ENCODE data around the gene GASK1A. TPM values are rescaled to one million over a fixed set of nuclear protein-coding genes. Genes with fewer than 3 reads are reported as not detected.

GASK1A gene
- total RNA-seq, 1 donor from 2014 or later: 5.9 TPM

- H3K4me1 ChIP-seq: peaks cover 7% of the 10 kb centered on the region
- TF ChIP-seq, protein P1, sequence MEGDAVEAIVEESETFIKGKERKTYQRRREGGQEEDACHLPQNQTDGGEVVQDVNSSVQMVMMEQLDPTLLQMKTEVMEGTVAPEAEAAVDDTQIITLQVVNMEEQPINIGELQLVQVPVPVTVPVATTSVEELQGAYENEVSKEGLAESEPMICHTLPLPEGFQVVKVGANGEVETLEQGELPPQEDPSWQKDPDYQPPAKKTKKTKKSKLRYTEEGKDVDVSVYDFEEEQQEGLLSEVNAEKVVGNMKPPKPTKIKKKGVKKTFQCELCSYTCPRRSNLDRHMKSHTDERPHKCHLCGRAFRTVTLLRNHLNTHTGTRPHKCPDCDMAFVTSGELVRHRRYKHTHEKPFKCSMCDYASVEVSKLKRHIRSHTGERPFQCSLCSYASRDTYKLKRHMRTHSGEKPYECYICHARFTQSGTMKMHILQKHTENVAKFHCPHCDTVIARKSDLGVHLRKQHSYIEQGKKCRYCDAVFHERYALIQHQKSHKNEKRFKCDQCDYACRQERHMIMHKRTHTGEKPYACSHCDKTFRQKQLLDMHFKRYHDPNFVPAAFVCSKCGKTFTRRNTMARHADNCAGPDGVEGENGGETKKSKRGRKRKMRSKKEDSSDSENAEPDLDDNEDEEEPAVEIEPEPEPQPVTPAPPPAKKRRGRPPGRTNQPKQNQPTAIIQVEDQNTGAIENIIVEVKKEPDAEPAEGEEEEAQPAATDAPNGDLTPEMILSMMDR (IDR thresholded peaks at IDR 0.05): no peak
- no peaks in the 10 kb centered on the region for H3K36me3 ChIP-seq
- peaks cover 12% of the 10 kb centered on the region for H3K27me3 ChIP-seq (ENCODE audit: low read depth)
- H3K27ac ChIP-seq: no peak overlapping the region
- intact Hi-C loops (cut with DNase I): no loop called here
- ATAC-seq: no peak
- DNase-seq: no peak
- no peak overlapping the region for H3K4me3 ChIP-seq
- peaks cover 5% of the 10 kb centered on the region for H3K9me3 ChIP-seq
Measured at GRCh38 chr3:42975456-42975855, 3.7 kb upstream of the GASK1A start.

DNA sequence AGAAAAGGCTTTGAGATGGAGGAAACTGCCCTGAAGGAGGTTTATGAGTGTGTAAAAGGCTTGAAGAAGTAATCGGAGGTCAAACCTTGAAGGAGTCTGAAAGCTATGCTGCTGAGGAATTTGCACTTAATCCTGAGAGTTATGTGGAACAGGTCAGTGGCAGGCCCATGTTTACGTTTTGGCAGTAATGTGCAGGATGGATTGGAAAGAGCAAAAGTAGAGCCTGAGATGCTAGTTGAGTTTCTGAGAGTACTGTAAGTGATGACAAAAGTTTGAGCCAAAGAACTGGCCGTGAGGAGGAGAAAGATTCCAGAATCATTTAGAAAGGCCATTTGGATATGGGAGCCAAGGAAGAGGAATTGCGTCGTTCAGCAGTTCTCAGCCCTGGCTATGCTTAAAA, 3.2 kb upstream of the GASK1A start:
- TF ChIP-seq, protein P1 (IDR thresholded peaks at IDR 0.05): no peak
- H3K27ac ChIP-seq: no peak overlapping the region
- peaks cover 5% of the 10 kb centered on the region for H3K9me3 ChIP-seq
- DNase-seq: no peak
- H3K27me3 ChIP-seq (ENCODE audit: low read depth): peaks cover 12% of the 10 kb centered on the region
- no peaks in the 10 kb centered on the region for H3K36me3 ChIP-seq
- peaks cover 7% of the 10 kb centered on the region for H3K4me1 ChIP-seq
- ATAC-seq: no peak
- no peak overlapping the region for H3K4me3 ChIP-seq
- intact Hi-C loops (cut with DNase I): no loop called here

DNA sequence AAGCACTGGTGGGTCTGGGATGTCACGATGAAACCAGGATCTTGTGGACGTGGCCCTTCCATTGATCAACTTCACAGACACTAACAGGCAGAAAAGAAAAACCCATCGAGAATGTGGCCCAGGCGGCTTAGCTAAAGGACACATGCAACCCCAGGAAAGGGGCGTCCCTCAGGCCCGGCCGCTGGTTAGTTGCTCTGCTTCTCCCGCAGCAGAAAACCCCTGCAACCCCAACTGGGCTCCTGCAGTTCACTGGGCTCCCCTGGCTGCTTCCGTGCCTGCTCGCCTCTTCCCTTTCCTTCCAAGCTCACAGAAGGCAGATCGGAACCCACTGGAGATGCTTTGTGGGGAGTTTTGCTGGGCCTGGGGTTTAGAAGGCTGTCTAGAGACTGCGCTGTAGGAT, 1.1 kb downstream of the GASK1A start:
- Histone ChIP-seq H3K27ac (peak overlapping the region; percentile 46), H3K36me3 (no peaks in the 10 kb centered on the region), H3K4me3 (peak overlapping the region; percentile 63), H3K27me3 (ENCODE audit: low read depth) (peaks cover 12% of the 10 kb centered on the region), H3K9me3 (no peaks in the 10 kb centered on the region), H3K4me1 (peaks cover 7% of the 10 kb centered on the region)
- DNase-seq: no peak
- ATAC-seq: no peak
- TF ChIP-seq, protein P1 (IDR thresholded peaks at IDR 0.05): no peak
- intact Hi-C loops (cut with DNase I): no loop called here

DNA sequence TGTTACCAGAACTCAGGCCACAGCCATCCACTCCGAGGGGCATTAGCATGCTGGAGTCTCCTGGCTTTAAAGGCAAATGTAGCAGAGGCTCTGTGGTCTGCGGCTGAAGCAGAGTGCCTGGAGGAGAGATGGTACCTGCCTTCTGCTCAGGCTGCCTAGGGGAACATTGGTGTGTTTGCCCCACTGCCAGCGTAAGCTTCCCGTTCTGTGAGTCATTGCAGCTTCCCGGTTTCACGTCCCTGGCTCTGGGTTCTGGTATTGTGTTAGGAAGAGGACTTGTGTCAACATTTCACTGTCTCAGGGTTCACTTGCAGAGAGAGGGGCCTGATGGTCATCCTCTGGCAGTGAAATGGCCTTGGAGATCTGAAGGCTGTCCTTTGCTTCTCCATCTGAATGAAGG, 1.8 kb downstream of the GASK1A start:
- Histone ChIP-seq H3K9me3 (no peaks in the 10 kb centered on the region), H3K4me3 (peak overlapping the region; percentile 63), H3K27ac (peak overlapping the region; percentile 4), H3K36me3 (no peaks in the 10 kb centered on the region), H3K27me3 (ENCODE audit: low read depth) (peaks cover 12% of the 10 kb centered on the region), H3K4me1 (peaks cover 7% of the 10 kb centered on the region)
- DNase-seq (no peak), ATAC-seq (no peak)
- TF ChIP-seq, protein P1 (IDR thresholded peaks at IDR 0.05): no peak
- intact Hi-C loops (cut with DNase I): no loop called here

DNA sequence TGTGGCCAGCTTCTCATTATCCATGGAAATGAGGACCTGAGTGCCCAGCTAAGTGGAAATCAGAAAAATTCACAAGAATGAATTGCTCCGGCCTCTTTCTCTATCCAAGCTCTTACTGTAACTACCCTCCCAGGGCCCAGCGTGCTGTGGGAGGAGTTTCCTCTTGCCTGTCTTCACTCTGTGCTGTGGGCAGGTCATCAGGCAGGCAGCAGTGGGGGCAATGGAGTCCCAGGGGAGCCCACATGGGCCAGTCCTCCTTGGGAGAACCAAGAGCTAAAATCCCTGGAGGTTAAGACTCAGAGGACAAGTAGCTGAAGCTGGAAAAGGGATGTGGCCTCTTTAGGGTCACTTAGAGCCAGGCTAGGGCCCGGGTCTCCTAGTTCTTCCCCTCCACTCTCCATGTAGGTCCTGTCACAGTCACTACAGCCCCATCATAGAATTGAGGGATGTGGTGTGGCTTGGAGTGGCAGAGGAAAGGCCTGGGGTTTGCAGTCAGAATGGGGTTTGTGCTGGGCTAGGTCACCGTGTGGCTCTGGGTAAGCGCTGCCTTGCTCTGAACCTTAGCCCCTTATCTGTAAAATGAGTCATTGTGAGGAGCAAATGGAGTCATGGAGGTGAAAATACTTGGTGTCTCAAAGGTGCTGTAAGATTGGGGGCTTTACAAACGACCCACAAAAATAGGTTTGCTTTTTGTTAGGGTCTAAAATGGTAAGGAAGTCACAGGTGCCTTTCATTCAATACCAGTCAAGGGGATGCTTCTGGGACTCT, 3.7 kb downstream of the GASK1A start:
- no peaks in the 10 kb centered on the region for H3K36me3 ChIP-seq
- no peak overlapping the region for H3K27ac ChIP-seq
- TF ChIP-seq, protein P1 (IDR thresholded peaks at IDR 0.05): no peak
- H3K4me3 ChIP-seq: no peak overlapping the region
- H3K4me1 ChIP-seq: peaks cover 7% of the 10 kb centered on the region
- no peaks in the 10 kb centered on the region for H3K9me3 ChIP-seq
- intact Hi-C loops (cut with DNase I): no loop called here
- peaks cover 12% of the 10 kb centered on the region for H3K27me3 ChIP-seq (ENCODE audit: low read depth)
- ATAC-seq (no peak), DNase-seq (no peak)

Data from lower lobe of right lung (tissue), 2 donors.